K562 (cell line): Measurements from ENCODE around the gene DNMT3A. TPM values are rescaled to one million over a fixed set of nuclear protein-coding genes. Genes with fewer than 3 reads are reported as not detected.

Experiments used
- ATAC-seq: fragments of 200-7000 bp; cut with Tn5 transposase; 3 replicates; pipeline ENCODE4 v1.9.1; 2020; ENCODE audit warnings: moderate library complexity
- BruUV-seq: library from RNA; stranded (reverse); fragments of 400-500 nt; replicated peaks from 2 replicates; lab custom pipeline; 2021; lab: Mats Ljungman, UMichigan
- CTCF ChIA-PET: fragments of 300-600 bp; formaldehyde crosslinking; extraction: SDS; loops from one replicate; lab custom pipeline; 2021; ENCODE audit warnings: low intra/inter-chr PET ratio; lab: Yijun Ruan, JAX
- POLR2A ChIA-PET: fragments of 300-600, 350-650 bp; sonication (Branson Sonifier 250); formaldehyde crosslinking; extraction: SDS; loops from one replicate; lab custom pipeline; 2021; ENCODE audit warnings: antibody characterized with exemption, inconsistent platforms; lab: Yijun Ruan, JAX
- DNase-seq, 4 experiments: peaks; one replicate each; pipeline versions ENCODE4 v3.0.0 to v3.0.0-alpha.2; 2011 to 2018; ENCODE audit warnings: low spot score in 3 of 4, mixed read lengths in 3 of 4; ENCODE audit errors: extremely low read depth in 1 of 4
- FAIRE-seq: peaks from 2 replicates; lab custom pipeline; 2011; peaks lifted over from hg19 to GRCh38; lab: Jason Lieb, UNC
- H2AFZ ChIP-seq: 2 replicates; pipeline ENCODE4 v1.6.0; 2011; ENCODE audit warnings: low read depth, low read length, control low read depth, inconsistent platforms
- H3K27ac ChIP-seq: fragments of 200-600 bp; 3 replicates; pipeline ENCODE4 v1.8.0; 2011; ENCODE audit warnings: low read depth, mild to moderate bottlenecking, control low read depth, inconsistent platforms, low read length, moderate library complexity, mixed read lengths; ENCODE audit errors: extremely low read depth
- H3K27me3 ChIP-seq, 2 experiments: fragments of 300-600 bp in 1 of 2; 2 replicates in 1 of 2; 3 replicates in 1 of 2; pipeline versions ENCODE4 v1.6.0 to v1.8.0; 2011; ENCODE audit warnings: inconsistent platforms in 2 of 2, low read length in 2 of 2, mild to moderate bottlenecking in 1 of 2, mixed read lengths in 1 of 2, moderate library complexity in 1 of 2; ENCODE audit not compliant: control insufficient read depth in 2 of 2, insufficient read depth in 2 of 2
- H3K36me3 ChIP-seq: fragments of 300-600 bp; 3 replicates; pipeline ENCODE4 v1.8.0; 2011; ENCODE audit warnings: mild to moderate bottlenecking, low read length, inconsistent platforms; ENCODE audit not compliant: control insufficient read depth, insufficient read depth
- H3K4me1 ChIP-seq, 2 experiments: fragments of 200-600 bp in 1 of 2; replicated peaks in 1 of 2; 2 replicates in 1 of 2; 3 replicates in 1 of 2; pipeline versions ENCODE4 v1.5.1 to v1.8.0; 2011; ENCODE audit warnings: inconsistent platforms in 2 of 2, low read length in 2 of 2, mild to moderate bottlenecking in 1 of 2, mixed read lengths in 1 of 2, moderate library complexity in 1 of 2; ENCODE audit not compliant: control insufficient read depth in 2 of 2, insufficient read depth in 2 of 2
- H3K4me2 ChIP-seq: 2 replicates; pipeline ENCODE4 v1.6.1; 2011; ENCODE audit warnings: low read length, control low read depth, inconsistent platforms, mixed read lengths; ENCODE audit not compliant: insufficient read depth
- H3K4me3 ChIP-seq: fragments of 200-600 bp; sonication (generic), shearing (Covaris generic); 2 replicates; pipeline ENCODE4 v1.5.1; 2016; ENCODE audit warnings: control low read depth, inconsistent platforms
- H3K79me2 ChIP-seq: fragments of 200-600 bp; 3 replicates; pipeline ENCODE4 v1.8.0; 2011; ENCODE audit warnings: low read length, inconsistent platforms; ENCODE audit not compliant: control insufficient read depth, insufficient read depth
- H3K9ac ChIP-seq, 2 experiments: 2 replicates each; pipeline versions ENCODE4 v1.6.0 to v1.6.1; 2011; ENCODE audit warnings: low read depth in 2 of 2, low read length in 2 of 2, control low read depth in 1 of 2, inconsistent platforms in 1 of 2, mild to moderate bottlenecking in 1 of 2, mixed read lengths in 1 of 2; ENCODE audit not compliant: insufficient read depth in 1 of 2
- H3K9me1 ChIP-seq: one replicate; pipeline ENCODE4 v1.6.0; 2011; ENCODE audit warnings: inconsistent platforms, mild to moderate bottlenecking, low read length, moderate library complexity; ENCODE audit not compliant: control insufficient read depth, insufficient read depth
- H3K9me3 ChIP-seq: replicated peaks from 2 replicates; pipeline ENCODE4 v1.5.1; 2011; ENCODE audit warnings: low read depth, low read length, inconsistent platforms; ENCODE audit not compliant: control insufficient read depth, insufficient read depth
- H4K20me1 ChIP-seq: replicated peaks from 2 replicates; pipeline ENCODE4 v1.6.1; 2011; ENCODE audit warnings: low read length, inconsistent platforms, mixed read lengths; ENCODE audit not compliant: control insufficient read depth, insufficient read depth
- CBFA2T2 ChIP-seq: fragments of 450-650 bp; conservative IDR thresholded peaks from 2 replicates; pipeline ENCODE4 v1.6.1; 2017; ENCODE audit warnings: mild to moderate bottlenecking
- CHD1 ChIP-seq: fragments of 200-600 bp; sonication (generic); IDR thresholded peaks from one replicate; pipeline ENCODE4 v1.6.1; 2012; ENCODE audit warnings: mild to moderate bottlenecking, moderate library complexity, low read length, inconsistent platforms
- HLTF ChIP-seq: fragments of 450-650 bp; IDR thresholded peaks from 2 replicates; pipeline ENCODE4 v1.6.1; 2016
- HNRNPUL1 ChIP-seq: fragments of 200-400 bp; formaldehyde crosslinking; IDR thresholded peaks from 2 replicates; pipeline ENCODE4 v1.6.1; 2017; ENCODE audit warnings: low read length
- NCOA4 ChIP-seq: fragments of 450-650 bp; IDR thresholded peaks from 2 replicates; pipeline ENCODE4 v1.6.1; 2018; ENCODE audit warnings: mild to moderate bottlenecking; ENCODE audit not compliant: partially characterized antibody
- NFE2 ChIP-seq: IDR thresholded peaks from 2 replicates; pipeline ENCODE4 v1.6.1; 2014; ENCODE audit warnings: antibody characterized with exemption, low read depth
- RAD51 ChIP-seq: fragments of 450-650 bp; IDR thresholded peaks from 2 replicates; pipeline ENCODE4 v1.7.1; 2016; ENCODE audit warnings: low read depth, mild to moderate bottlenecking, borderline replicate concordance
- SFPQ ChIP-seq: fragments of 200-400 bp; formaldehyde crosslinking; IDR thresholded peaks from 2 replicates; pipeline ENCODE4 v1.6.1; 2017; ENCODE audit warnings: mild to moderate bottlenecking, low read depth, low read length, moderate library complexity
- SMC3 ChIP-seq: conservative IDR thresholded peaks from 2 replicates; pipeline ENCODE4 v1.6.1; 2011; ENCODE audit warnings: low read depth, low read length, improper control_type of control experiment; ENCODE audit not compliant: insufficient read depth
- TFE3 ChIP-seq: fragments of 450-650 bp; formaldehyde crosslinking; IDR thresholded peaks from 2 replicates; pipeline ENCODE4 v1.4.0; 2020; ENCODE audit warnings: mild to moderate bottlenecking, mixed read lengths
- USF1 ChIP-seq: sonication (generic); formaldehyde crosslinking; IDR thresholded peaks from 2 replicates; pipeline ENCODE4 v1.9.0; 2022; ENCODE audit warnings: mild to moderate bottlenecking, missing genetic modification reagents
- USF2 ChIP-seq: sonication (generic); formaldehyde crosslinking; IDR thresholded peaks from 2 replicates; pipeline ENCODE4 v1.5.0; 2020; ENCODE audit warnings: missing genetic modification reagents
- ZBTB17 ChIP-seq: fragments of 450-650 bp; formaldehyde crosslinking; IDR thresholded peaks from 2 replicates; pipeline ENCODE4 v1.4.0; 2020; ENCODE audit warnings: mild to moderate bottlenecking
- ZNF253 ChIP-seq: fragments of 250-450 bp; sonication (Bioruptor Pico); conservative IDR thresholded peaks from 2 replicates; pipeline ENCODE4 v1.6.1; 2021; ENCODE audit warnings: mild to moderate bottlenecking
- ZNF740 ChIP-seq, 3 experiments: fragments of 200-800 bp in 1 of 3; sonication (Bioruptor generic) in 1 of 3; sonication (generic) in 1 of 3; formaldehyde crosslinking in 1 of 3; IDR thresholded peaks; 2 replicates each; pipeline versions ENCODE4 v1.6.1 to v1.8.0; 2016 to 2022; ENCODE audit warnings: mild to moderate bottlenecking in 2 of 3, missing compliant biosample characterization in 2 of 3, missing genetic modification characterization in 2 of 3, missing genetic modification reagents in 1 of 3
- WGBS: fragments of 100-300 bp; shearing (Covaris generic); methylation state at CpG from one replicate; pipeline ENCODE4 v1.1.6; 2016; ENCODE audit warnings: low coverage, mixed read lengths; ENCODE audit not compliant: insufficient coverage; ENCODE audit errors: missing lambda C conversion rate; 5-methylcytosine and 5-hydroxymethylcytosine counted together
- in situ Hi-C: fragments of 300-500 bp; cut with MboI; formaldehyde crosslinking; loops from 4 replicates; pipeline ENCODE4 v1.15.0; 2018; ENCODE audit warnings: inconsistent platforms, mixed read lengths
- intact Hi-C: fragments of 100-400 bp; cut with micrococcal nuclease; formaldehyde crosslinking; loops from 2 replicates; pipeline ENCODE4 v1.14.2; 2022
- polyA plus RNA-seq, 8 experiments: library from polyadenylated mRNA; depleted of rRNA in 4 of 8; stranded (reverse) in 5 of 8; unstranded in 3 of 8; fragments of >200 nt; fragmentation: Nextera tagmentation in 2 of 8; fragmentation: Illumina TruSeq in 1 of 8; extraction: Ambion mirVana in 2 of 8; extraction: Trizol in 1 of 8; gene quantifications; 2 replicates each; pipeline versions ENCODE4 v1.2.1 to v1.2.3, GENCODE V29; 2011 to 2014; ENCODE audit warnings: inconsistent platforms in 1 of 8, missing spikeins in 1 of 8
- total RNA-seq, 7 experiments: library from RNA; depleted of rRNA in 6 of 7; stranded (reverse); fragments of >200 nt in 6 of 7; fragmentation: Illumina TruSeq in 2 of 7; extraction: Trizol in 2 of 7; gene quantifications; 2 replicates each; pipeline versions ENCODE4 v1.2.1 to v1.2.3, GENCODE V29; 2011 to 2021; ENCODE audit warnings: low replicate concordance in 1 of 7

The DNMT3A gene
- total and polyA plus RNA-seq, 9 of the 15 experiments (the other 6 are each of a cell fraction or from before 2014, with no cell fraction given), result 3.0 to 16.0 (median 6.1) TPM

- no peak for TF ChIP-seq ZNF253 (CRISPR knock-in tag)
- no peak for TF ChIP-seq SFPQ
- no peak for TF ChIP-seq SMC3
- TF ChIP-seq NFE2, result no peak
- no peak for TF ChIP-seq NCOA4
- TF ChIP-seq HNRNPUL1, result no peak
- no peak for TF ChIP-seq ZBTB17 (CRISPR knock-in tag)
These were observed 33.1 kb downstream of the DNMT3A start (continued) for GRCh38 chr2:25308599-25308998.

GRCh38 chr2:25307949-25308557, 33.7 kb downstream of the DNMT3A start:
- POLR2A ChIA-PET, result no interaction called here
- WGBS, result 6% methylated on average over 7 of the region's 7 CpGs
- Histone ChIP-seq H3K4me3 (no peak overlapping the region), H3K27me3 (peaks cover 19 to 64% of the 10 kb centered on the region in 2 experiments), H3K79me2 (no peaks in the 10 kb centered on the region), H3K36me3 (no peaks in the 10 kb centered on the region), H3K9ac (no peak overlapping the region), H3K27ac (no peak overlapping the region), H3K4me1 (peaks cover 0 to 16% of the 10 kb centered on the region in 2 experiments; a peak in 2 of 5 replicates), H2AFZ (no peak overlapping the region), H3K4me2 (no peak overlapping the region), H4K20me1 (peaks cover 18% of the 10 kb centered on the region), H3K9me3 (no peaks in the 10 kb centered on the region)
- BruUV-seq, result no TSS peak
- no peak for DNase-seq
- in situ Hi-C loops, result no loop called here
- intact Hi-C loops, result loop anchor here (5.0 to 10.0 kb wide), 2 partner anchors 214 to 357 kb away; no protein-coding TSS in a partner anchor
- ATAC-seq, result no peak
- FAIRE-seq, result no peak
- CTCF ChIA-PET, result no interaction called here
- TF ChIP-seq CHD1 (no peak), CBFA2T2 (peak; percentile 38), RAD51 (peak; percentile 79), USF1 (CRISPR knock-in tag) (0 out of 2 replicates have a peak, but pooled peaks have one; percentile 20), USF2 (CRISPR knock-in tag) (peak; percentile 56; the same call in 1 of the 2 replicates), TFE3 (peak; percentile 62), ZNF740 (CRISPR knock-in tag; IDR thresholded peaks at IDR 0.05) (no peak), ZNF740 (tag; IDR thresholded peaks at IDR 0.05) (no peak), HLTF (no peak)
- TF ChIP-seq, all 486 proteins: peak for 5
- no peaks in the 10 kb centered on the region for H3K9me1 ChIP-seq
